Smooth muscle cell (in vitro differentiated cells): ENCODE results near the gene SLC22A7. TPM values are rescaled to one million over a fixed set of nuclear protein-coding genes. Genes with fewer than 3 reads are reported as not detected.

ENCODE experiments used
- DNase-seq: peaks from one replicate; lab custom pipeline; 2025; ENCODE audit not compliant: unreplicated experiment; lab: John Stamatoyannopoulos, UW
- H2AFZ ChIP-seq: fragments of 200-600 bp; sonication (generic); 2 replicates; pipeline ENCODE4 v1.6.0; 2016; ENCODE audit warnings: antibody characterized with exemption, low read depth, mild to moderate bottlenecking
- H3F3A ChIP-seq: fragments of 200-600 bp; sonication (generic); 2 replicates; pipeline ENCODE4 v1.6.0; 2017; ENCODE audit warnings: antibody characterized with exemption, low read depth
- H3K27ac ChIP-seq: fragments of 200-600 bp; sonication (generic); 2 replicates; pipeline ENCODE4 v1.5.1; 2016; ENCODE audit warnings: low read depth, mild to moderate bottlenecking
- H3K27me3 ChIP-seq: fragments of 200-600 bp; sonication (generic); 2 replicates; pipeline ENCODE4 v1.6.1; 2016; ENCODE audit warnings: low read depth, mild to moderate bottlenecking
- H3K36me3 ChIP-seq: fragments of 200-600 bp; sonication (generic); 2 replicates; pipeline ENCODE4 v1.5.1; 2016; ENCODE audit warnings: low read depth
- H3K4me1 ChIP-seq: fragments of 200-600 bp; sonication (generic); 2 replicates; pipeline ENCODE4 v1.5.1; 2016; ENCODE audit warnings: low read depth
- H3K4me2 ChIP-seq: fragments of 200-600 bp; sonication (generic); 2 replicates; pipeline ENCODE4 v1.6.0; 2016; ENCODE audit warnings: mild to moderate bottlenecking
- H3K4me3 ChIP-seq: fragments of 200-600 bp; sonication (generic); 2 replicates; pipeline ENCODE4 v1.5.1; 2016; ENCODE audit warnings: mild to moderate bottlenecking
- H3K79me2 ChIP-seq: fragments of 200-600 bp; sonication (generic); 2 replicates; pipeline ENCODE4 v1.6.0; 2016; ENCODE audit warnings: low read depth, mild to moderate bottlenecking
- H3K9ac ChIP-seq: fragments of 200-600 bp; sonication (generic); 2 replicates; pipeline ENCODE4 v1.6.0; 2016; ENCODE audit warnings: low read depth
- H3K9me3 ChIP-seq: fragments of 200-600 bp; sonication (generic); replicated peaks from 2 replicates; pipeline ENCODE4 v1.5.1; 2016; ENCODE audit warnings: low read depth
- H4K20me1 ChIP-seq: fragments of 200-600 bp; sonication (generic); 2 replicates; pipeline ENCODE4 v1.6.0; 2016; ENCODE audit warnings: low read depth
- WGBS: methylation state at CpG from one replicate; pipeline ENCODE4 v1.1.7; 2016; ENCODE audit warnings: low lambda C conversion rate; 5-methylcytosine and 5-hydroxymethylcytosine counted together
- polyA plus RNA-seq: library from polyadenylated mRNA; unstranded; fragments of >200 nt; fragmentation: Nextera tagmentation; extraction: Ambion mirVana; gene quantifications from 2 replicates; pipeline ENCODE4 v1.2.1, GENCODE V29; 2016
- total RNA-seq: library from RNA; depleted of rRNA; stranded (reverse); fragments of >200 nt; gene quantifications from 2 replicates; pipeline ENCODE4 v1.2.3, GENCODE V29; 2014
- TF ChIP-seq, protein P1 (sequence below): fragments of 200-600 bp; sonication (generic); IDR thresholded peaks from 2 replicates; pipeline ENCODE4 v1.5.1; 2017; ENCODE audit warnings: borderline replicate concordance, mild to moderate bottlenecking, antibody characterized with exemption; ENCODE audit not compliant: insufficient read depth, poor library complexity, severe bottlenecking

Gene SLC22A7
- total and polyA plus RNA-seq, 2 experiments from 2014 or later: not detected

DNA sequence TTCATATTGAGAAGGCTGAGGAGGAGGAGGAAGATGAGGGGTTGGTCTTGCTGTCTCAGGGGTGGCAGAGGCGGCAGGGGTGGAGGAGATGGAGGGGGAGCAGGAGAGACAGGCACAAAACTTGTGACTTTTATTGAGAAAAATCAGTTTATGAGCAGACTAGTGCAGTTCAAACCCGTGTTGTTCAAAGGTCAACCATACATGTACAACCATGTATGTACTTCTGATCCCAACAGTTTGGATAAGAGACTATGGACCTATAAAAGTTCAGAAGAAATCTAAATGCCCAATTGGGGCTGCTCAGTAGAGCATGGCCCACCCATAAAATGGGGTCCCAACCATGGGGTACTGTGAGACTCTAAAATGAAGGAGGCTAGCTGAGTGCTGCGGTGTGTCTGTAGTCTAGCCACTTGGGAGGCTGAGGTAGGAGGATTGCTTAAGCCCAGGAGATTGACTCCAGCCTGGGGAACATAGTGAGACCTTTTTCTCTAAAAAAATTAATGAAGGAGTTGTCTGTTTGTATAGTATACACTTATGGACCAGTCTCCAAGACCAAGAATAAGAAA is 7.6 kb upstream of the SLC22A7 start:
- Histone ChIP-seq H3K4me2 (no peak overlapping the region), H3F3A (no peaks in the 10 kb centered on the region), H3K79me2 (no peaks in the 10 kb centered on the region), H3K27me3 (no peaks in the 10 kb centered on the region), H3K27ac (no peak overlapping the region), H4K20me1 (no peaks in the 10 kb centered on the region), H2AFZ (no peak overlapping the region), H3K9me3 (no peaks in the 10 kb centered on the region), H3K4me3 (no peak overlapping the region), H3K9ac (no peak overlapping the region), H3K4me1 (no peaks in the 10 kb centered on the region), H3K36me3 (no peaks in the 10 kb centered on the region)
- 95% methylated on average over 3 of the region's 3 CpGs for WGBS
- no peak for DNase-seq
- TF ChIP-seq, protein P1, sequence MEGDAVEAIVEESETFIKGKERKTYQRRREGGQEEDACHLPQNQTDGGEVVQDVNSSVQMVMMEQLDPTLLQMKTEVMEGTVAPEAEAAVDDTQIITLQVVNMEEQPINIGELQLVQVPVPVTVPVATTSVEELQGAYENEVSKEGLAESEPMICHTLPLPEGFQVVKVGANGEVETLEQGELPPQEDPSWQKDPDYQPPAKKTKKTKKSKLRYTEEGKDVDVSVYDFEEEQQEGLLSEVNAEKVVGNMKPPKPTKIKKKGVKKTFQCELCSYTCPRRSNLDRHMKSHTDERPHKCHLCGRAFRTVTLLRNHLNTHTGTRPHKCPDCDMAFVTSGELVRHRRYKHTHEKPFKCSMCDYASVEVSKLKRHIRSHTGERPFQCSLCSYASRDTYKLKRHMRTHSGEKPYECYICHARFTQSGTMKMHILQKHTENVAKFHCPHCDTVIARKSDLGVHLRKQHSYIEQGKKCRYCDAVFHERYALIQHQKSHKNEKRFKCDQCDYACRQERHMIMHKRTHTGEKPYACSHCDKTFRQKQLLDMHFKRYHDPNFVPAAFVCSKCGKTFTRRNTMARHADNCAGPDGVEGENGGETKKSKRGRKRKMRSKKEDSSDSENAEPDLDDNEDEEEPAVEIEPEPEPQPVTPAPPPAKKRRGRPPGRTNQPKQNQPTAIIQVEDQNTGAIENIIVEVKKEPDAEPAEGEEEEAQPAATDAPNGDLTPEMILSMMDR: no peak

DNA sequence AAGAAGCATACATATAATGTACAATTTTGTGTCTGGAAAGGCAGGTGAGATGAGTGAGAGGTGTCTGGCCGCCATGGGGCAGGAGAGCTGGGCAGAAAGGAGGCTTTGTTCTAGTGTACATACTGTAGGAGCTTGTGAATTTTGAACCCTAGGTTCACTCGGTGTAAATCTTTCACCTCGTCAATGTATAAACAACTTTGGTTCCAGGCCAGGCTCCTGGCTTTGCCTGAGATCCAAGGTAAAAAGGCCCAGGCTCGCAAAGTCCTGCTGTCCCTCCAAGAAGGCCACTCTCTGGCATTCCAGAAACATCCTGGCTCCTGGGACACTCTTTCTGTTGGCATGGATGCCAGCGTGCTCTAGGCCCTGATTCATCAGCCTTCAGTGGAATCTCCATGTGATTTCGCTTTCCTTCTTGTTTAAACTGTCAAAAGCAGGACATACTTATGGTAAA is 7.1 kb upstream of the SLC22A7 start:
- TF ChIP-seq, protein P1: no peak
- H3K79me2 ChIP-seq: no peaks in the 10 kb centered on the region
- H4K20me1 ChIP-seq: no peaks in the 10 kb centered on the region
- no peak overlapping the region for H3K4me2 ChIP-seq
- no peak overlapping the region for H3K4me3 ChIP-seq
- H2AFZ ChIP-seq: no peak overlapping the region
- H3K9me3 ChIP-seq: no peaks in the 10 kb centered on the region
- WGBS: 87% methylated on average over 6 of the region's 6 CpGs
- H3F3A ChIP-seq: no peaks in the 10 kb centered on the region
- no peak for DNase-seq
- no peaks in the 10 kb centered on the region for H3K4me1 ChIP-seq
- no peak overlapping the region for H3K27ac ChIP-seq
- no peak overlapping the region for H3K9ac ChIP-seq
- H3K36me3 ChIP-seq: no peaks in the 10 kb centered on the region
- no peaks in the 10 kb centered on the region for H3K27me3 ChIP-seq

DNA sequence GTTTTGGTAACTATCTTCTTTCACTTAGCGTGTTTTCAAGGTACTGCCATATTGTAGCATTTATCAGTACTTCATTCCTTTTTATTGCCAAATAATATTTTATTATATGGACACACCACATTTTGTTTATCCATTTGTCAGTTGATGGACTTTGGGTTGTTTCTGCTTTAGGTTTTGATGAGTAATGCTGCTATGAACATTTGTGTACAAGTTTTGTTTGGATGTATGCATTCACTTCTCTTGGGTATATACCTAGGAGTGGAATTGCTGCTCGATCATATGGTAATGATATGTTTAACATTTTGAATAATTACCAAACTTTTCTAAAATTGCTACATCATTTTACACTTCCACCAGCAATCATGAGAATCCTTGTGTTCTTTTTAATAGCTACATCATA is 6.4 kb upstream of the SLC22A7 start:
- Histone ChIP-seq H3F3A (no peaks in the 10 kb centered on the region), H3K79me2 (no peaks in the 10 kb centered on the region), H3K9me3 (no peaks in the 10 kb centered on the region), H3K27me3 (no peaks in the 10 kb centered on the region), H3K27ac (no peak overlapping the region), H2AFZ (no peak overlapping the region), H3K4me1 (no peaks in the 10 kb centered on the region), H3K9ac (no peak overlapping the region), H4K20me1 (no peaks in the 10 kb centered on the region), H3K4me2 (no peak overlapping the region), H3K4me3 (no peak overlapping the region), H3K36me3 (no peaks in the 10 kb centered on the region)
- DNase-seq: no peak
- 96% methylated on average over 2 of the region's 2 CpGs for WGBS
- TF ChIP-seq, protein P1: no peak

DNA sequence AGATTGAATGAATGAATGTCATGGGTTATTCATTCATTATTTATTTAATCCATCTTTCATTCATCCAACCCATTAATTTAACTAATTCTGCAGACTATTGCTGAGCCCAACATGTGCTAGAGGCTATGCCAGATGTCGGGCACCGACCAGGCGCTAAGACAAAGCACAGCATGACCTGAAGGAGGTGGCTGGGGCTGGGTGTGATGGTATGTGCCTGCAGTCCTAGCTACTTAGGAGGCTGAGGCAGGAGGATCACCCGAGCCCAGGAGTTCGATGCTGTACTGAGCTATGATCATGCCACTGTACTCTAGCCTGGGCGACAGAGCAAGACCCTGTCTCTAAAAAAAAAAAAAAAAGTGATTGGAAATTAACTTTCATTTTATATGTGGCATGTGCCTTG is 5.7 kb upstream of the SLC22A7 start:
- H3K4me3 ChIP-seq: no peak overlapping the region
- H3K27me3 ChIP-seq: no peaks in the 10 kb centered on the region
- no peaks in the 10 kb centered on the region for H3K36me3 ChIP-seq
- no peak for DNase-seq
- TF ChIP-seq, protein P1: no peak
- no peaks in the 10 kb centered on the region for H4K20me1 ChIP-seq
- no peak overlapping the region for H3K4me2 ChIP-seq
- H2AFZ ChIP-seq: no peak overlapping the region
- WGBS: 89% methylated on average over 6 of the region's 6 CpGs
- H3F3A ChIP-seq: no peaks in the 10 kb centered on the region
- H3K9me3 ChIP-seq: no peaks in the 10 kb centered on the region
- no peaks in the 10 kb centered on the region for H3K4me1 ChIP-seq
- H3K9ac ChIP-seq: no peak overlapping the region
- no peaks in the 10 kb centered on the region for H3K79me2 ChIP-seq
- H3K27ac ChIP-seq: no peak overlapping the region
